ENCODE data around the gene GRK5.

DNA sequence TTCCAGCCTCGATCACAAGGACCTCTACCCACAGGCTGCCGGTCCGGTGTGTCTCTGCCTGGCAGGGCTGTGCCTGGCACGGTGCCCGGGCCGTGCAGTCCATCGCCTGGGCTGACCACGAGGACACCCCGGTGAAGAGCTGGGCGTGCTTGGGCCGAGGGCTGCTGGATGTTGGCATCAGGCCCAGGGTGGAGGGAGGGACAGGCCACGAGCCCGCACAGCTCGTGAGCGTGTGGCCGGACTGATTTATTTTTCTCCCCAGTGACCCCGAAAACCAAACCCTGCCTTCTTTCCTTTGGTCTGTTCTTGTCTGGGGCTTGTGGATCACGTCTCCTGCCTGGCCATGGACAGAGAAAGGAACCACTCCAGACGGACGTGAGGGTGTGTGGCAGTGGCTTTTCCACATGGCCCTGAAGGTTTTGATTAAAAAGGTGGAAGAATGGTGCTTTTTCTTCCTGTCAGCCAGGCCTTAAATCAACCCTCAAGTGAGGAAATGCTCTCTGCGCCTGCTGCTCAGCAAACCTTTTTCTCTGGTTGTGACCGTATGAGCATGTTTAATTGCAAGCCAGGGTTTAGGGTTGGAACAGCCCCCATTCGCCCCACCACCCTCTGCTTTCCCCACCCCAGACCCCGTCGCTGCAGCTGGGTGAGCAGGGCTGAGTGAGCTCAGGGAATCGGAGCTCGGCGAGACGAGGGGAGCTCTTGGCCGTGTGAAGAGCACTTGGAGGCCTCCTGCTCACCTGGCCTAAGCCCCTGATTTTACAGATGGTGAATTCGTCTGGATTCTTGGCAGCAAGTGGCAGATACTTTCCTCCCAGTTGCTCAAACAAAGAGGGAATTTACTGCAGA, 205.1 kb downstream of the GRK5 start:
- TF ChIP-seq, protein P1, sequence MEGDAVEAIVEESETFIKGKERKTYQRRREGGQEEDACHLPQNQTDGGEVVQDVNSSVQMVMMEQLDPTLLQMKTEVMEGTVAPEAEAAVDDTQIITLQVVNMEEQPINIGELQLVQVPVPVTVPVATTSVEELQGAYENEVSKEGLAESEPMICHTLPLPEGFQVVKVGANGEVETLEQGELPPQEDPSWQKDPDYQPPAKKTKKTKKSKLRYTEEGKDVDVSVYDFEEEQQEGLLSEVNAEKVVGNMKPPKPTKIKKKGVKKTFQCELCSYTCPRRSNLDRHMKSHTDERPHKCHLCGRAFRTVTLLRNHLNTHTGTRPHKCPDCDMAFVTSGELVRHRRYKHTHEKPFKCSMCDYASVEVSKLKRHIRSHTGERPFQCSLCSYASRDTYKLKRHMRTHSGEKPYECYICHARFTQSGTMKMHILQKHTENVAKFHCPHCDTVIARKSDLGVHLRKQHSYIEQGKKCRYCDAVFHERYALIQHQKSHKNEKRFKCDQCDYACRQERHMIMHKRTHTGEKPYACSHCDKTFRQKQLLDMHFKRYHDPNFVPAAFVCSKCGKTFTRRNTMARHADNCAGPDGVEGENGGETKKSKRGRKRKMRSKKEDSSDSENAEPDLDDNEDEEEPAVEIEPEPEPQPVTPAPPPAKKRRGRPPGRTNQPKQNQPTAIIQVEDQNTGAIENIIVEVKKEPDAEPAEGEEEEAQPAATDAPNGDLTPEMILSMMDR (IDR thresholded peaks at IDR 0.05; ENCODE audit: poor library complexity, severe bottlenecking), result no peak
- TF ChIP-seq, protein P2, sequence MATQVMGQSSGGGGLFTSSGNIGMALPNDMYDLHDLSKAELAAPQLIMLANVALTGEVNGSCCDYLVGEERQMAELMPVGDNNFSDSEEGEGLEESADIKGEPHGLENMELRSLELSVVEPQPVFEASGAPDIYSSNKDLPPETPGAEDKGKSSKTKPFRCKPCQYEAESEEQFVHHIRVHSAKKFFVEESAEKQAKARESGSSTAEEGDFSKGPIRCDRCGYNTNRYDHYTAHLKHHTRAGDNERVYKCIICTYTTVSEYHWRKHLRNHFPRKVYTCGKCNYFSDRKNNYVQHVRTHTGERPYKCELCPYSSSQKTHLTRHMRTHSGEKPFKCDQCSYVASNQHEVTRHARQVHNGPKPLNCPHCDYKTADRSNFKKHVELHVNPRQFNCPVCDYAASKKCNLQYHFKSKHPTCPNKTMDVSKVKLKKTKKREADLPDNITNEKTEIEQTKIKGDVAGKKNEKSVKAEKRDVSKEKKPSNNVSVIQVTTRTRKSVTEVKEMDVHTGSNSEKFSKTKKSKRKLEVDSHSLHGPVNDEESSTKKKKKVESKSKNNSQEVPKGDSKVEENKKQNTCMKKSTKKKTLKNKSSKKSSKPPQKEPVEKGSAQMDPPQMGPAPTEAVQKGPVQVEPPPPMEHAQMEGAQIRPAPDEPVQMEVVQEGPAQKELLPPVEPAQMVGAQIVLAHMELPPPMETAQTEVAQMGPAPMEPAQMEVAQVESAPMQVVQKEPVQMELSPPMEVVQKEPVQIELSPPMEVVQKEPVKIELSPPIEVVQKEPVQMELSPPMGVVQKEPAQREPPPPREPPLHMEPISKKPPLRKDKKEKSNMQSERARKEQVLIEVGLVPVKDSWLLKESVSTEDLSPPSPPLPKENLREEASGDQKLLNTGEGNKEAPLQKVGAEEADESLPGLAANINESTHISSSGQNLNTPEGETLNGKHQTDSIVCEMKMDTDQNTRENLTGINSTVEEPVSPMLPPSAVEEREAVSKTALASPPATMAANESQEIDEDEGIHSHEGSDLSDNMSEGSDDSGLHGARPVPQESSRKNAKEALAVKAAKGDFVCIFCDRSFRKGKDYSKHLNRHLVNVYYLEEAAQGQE (IDR thresholded peaks at IDR 0.05; ENCODE audit: borderline replicate concordance), result no peak
